Measurements from ENCODE around the gene DCAF8L1.

DNA sequence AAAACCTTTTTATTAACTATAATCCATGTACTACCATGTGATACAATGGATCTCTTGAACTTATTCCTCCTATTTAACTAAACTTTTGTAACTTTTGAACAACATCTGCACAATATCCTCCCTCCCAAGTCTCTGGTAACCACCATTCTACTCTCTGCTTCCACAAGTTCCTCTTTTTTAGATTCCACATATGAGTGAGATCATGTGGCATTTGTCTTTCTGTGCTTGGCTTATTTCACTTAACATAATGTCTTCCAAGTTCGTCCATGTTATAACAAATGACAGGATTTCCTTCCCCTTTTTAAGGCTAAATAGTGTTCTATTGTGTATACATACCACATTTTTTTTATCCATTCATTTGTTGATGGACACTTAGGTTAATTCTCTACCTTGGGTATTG, 28.1 kb downstream of the DCAF8L1 start:
- TF ChIP-seq POLR2AphosphoS5 (IDR thresholded peaks at IDR 0.05; ENCODE audit: low read depth, low read length) (no peak), TAF1 (IDR thresholded peaks at IDR 0.05; ENCODE audit: low read depth, low read length) (no peak), POLR2A (IDR thresholded peaks at IDR 0.05; ENCODE audit: low read depth, low read length) (no peak), PAX5 (IDR thresholded peaks at IDR 0.05; ENCODE audit: insufficient read depth, low read length, severe bottlenecking) (no peak), POU2F2 (IDR thresholded peaks at IDR 0.05; ENCODE audit: low read depth, low read length) (no peak)
